DND-41 (cell line): ENCODE measurements around the gene MAN1A1.

Source experiments
- ATAC-seq: fragments of 200-7000 bp; cut with Tn5 transposase; 3 replicates; pipeline ENCODE4 v1.9.1; 2021; ENCODE audit warnings: low read depth; ENCODE audit not compliant: insufficient read depth
- DNase-seq: peaks from one replicate; pipeline ENCODE4 v3.0.0-alpha.2; 2020
- H2AFZ ChIP-seq: 2 replicates; pipeline ENCODE4 v1.6.0; 2012; ENCODE audit warnings: low read depth, low read length
- H3K27ac ChIP-seq: 2 replicates; pipeline ENCODE4 v1.5.1; 2012; ENCODE audit warnings: low read length, inconsistent platforms
- H3K27me3 ChIP-seq: fragments of 200-600 bp; sonication (generic); 2 replicates; pipeline ENCODE4 v1.6.0; 2012; ENCODE audit warnings: low read length, mild to moderate bottlenecking, inconsistent platforms; ENCODE audit not compliant: insufficient read depth, poor library complexity
- H3K36me3 ChIP-seq: 2 replicates; pipeline ENCODE4 v1.5.1; 2012; ENCODE audit warnings: low read length, inconsistent platforms; ENCODE audit not compliant: insufficient read depth
- H3K4me1 ChIP-seq: 2 replicates; pipeline ENCODE4 v1.5.1; 2012; ENCODE audit warnings: mild to moderate bottlenecking, low read length; ENCODE audit not compliant: insufficient read depth
- H3K4me2 ChIP-seq: 2 replicates; pipeline ENCODE4 v1.6.0; 2012; ENCODE audit warnings: mild to moderate bottlenecking, moderate library complexity, low read length, inconsistent platforms; ENCODE audit not compliant: insufficient read depth
- H3K4me3 ChIP-seq, 2 experiments: fragments of 200-600 bp in 1 of 2; shearing (Covaris generic) in 1 of 2; 2 replicates each; pipeline ENCODE4 v1.5.1; 2012 to 2016; ENCODE audit warnings: inconsistent platforms in 2 of 2, low read length in 2 of 2, mild to moderate bottlenecking in 2 of 2, low read depth in 1 of 2, moderate library complexity in 1 of 2
- H3K79me2 ChIP-seq: 2 replicates; pipeline ENCODE4 v1.6.0; 2012; ENCODE audit warnings: low read length, inconsistent platforms; ENCODE audit not compliant: insufficient read depth
- H3K9ac ChIP-seq: 2 replicates; pipeline ENCODE4 v1.6.0; 2012; ENCODE audit warnings: low read depth, mild to moderate bottlenecking, inconsistent platforms, low read length, moderate library complexity
- H3K9me3 ChIP-seq: 2 replicates; pipeline ENCODE4 v1.5.1; 2012; ENCODE audit warnings: low read length, moderate library complexity, mild to moderate bottlenecking, inconsistent platforms; ENCODE audit not compliant: insufficient read depth, severe bottlenecking
- H4K20me1 ChIP-seq: 2 replicates; pipeline ENCODE4 v1.6.0; 2012; ENCODE audit warnings: low read length; ENCODE audit not compliant: insufficient read depth
- CTCF ChIP-seq: IDR thresholded peaks from 2 replicates; pipeline ENCODE4 v1.5.1; 2012; ENCODE audit warnings: borderline replicate concordance, low read length, moderate library complexity, mild to moderate bottlenecking; ENCODE audit not compliant: poor library complexity, severe bottlenecking; ENCODE audit errors: extremely low read depth
- EZH2 ChIP-seq: IDR thresholded peaks from 3 replicates; pipeline ENCODE4 v1.6.1; 2012; ENCODE audit warnings: borderline replicate concordance, low read depth, mild to moderate bottlenecking, moderate library complexity, low read length, inconsistent platforms; ENCODE audit not compliant: severe bottlenecking

Gene MAN1A1

GRCh38 chr6:119368921-119369320, 19.4 kb upstream of the MAN1A1 start:
- Histone ChIP-seq H3K9ac (no peak overlapping the region), H3K4me2 (no peak overlapping the region), H4K20me1 (no peaks in the 10 kb centered on the region), H3K9me3 (no peaks in the 10 kb centered on the region), H3K79me2 (no peaks in the 10 kb centered on the region), H3K4me3 (no peak overlapping the region), H2AFZ (no peak overlapping the region), H3K27me3 (no peaks in the 10 kb centered on the region), H3K36me3 (no peaks in the 10 kb centered on the region), H3K4me1 (no peaks in the 10 kb centered on the region), H3K27ac (no peak overlapping the region)
- ATAC-seq (no peak), DNase-seq (no peak)
- TF ChIP-seq CTCF (no peak), EZH2 (no peak)

- Histone ChIP-seq H3K4me3 (no peak overlapping the region), H3K36me3 (no peaks in the 10 kb centered on the region), H3K9me3 (no peaks in the 10 kb centered on the region), H3K27me3 (no peaks in the 10 kb centered on the region), H2AFZ (no peak overlapping the region), H4K20me1 (no peaks in the 10 kb centered on the region), H3K27ac (peak overlapping the region; percentile 8; the same call in 1 of the 2 replicates), H3K4me2 (no peak overlapping the region), H3K9ac (no peak overlapping the region), H3K4me1 (peaks cover 39% of the 10 kb centered on the region), H3K79me2 (no peaks in the 10 kb centered on the region)
- DNase-seq (no peak), ATAC-seq (no peak)
- TF ChIP-seq CTCF (no peak), EZH2 (no peak)
Measured at GRCh38 chr6:119361209-119361608, 11.6 kb upstream of the MAN1A1 start.

GRCh38 chr6:119360262-119360915, 10.8 kb upstream of the MAN1A1 start:
- peak overlapping the region in 1 of 2 experiments; percentile 13; a peak in 1 of 4 replicates for H3K4me3 ChIP-seq
- no peaks in the 10 kb centered on the region for H3K79me2 ChIP-seq
- H3K36me3 ChIP-seq: no peaks in the 10 kb centered on the region
- ATAC-seq: peak; percentile 35; the same call in 2 of the 3 replicates
- peak overlapping the region; percentile 46 for H3K4me2 ChIP-seq
- TF ChIP-seq CTCF (no peak), EZH2 (no peak)
- H3K27ac ChIP-seq: peak overlapping the region; percentile 74
- DNase-seq: no peak
- H3K9me3 ChIP-seq: no peaks in the 10 kb centered on the region
- H3K9ac ChIP-seq: peak overlapping the region; percentile 33
- H3K4me1 ChIP-seq: peaks cover 39% of the 10 kb centered on the region
- H2AFZ ChIP-seq: peak overlapping the region; percentile 47; the same call in 1 of the 2 replicates
- H4K20me1 ChIP-seq: no peaks in the 10 kb centered on the region
- H3K27me3 ChIP-seq: no peaks in the 10 kb centered on the region

- peaks cover 53% of the 10 kb centered on the region for H3K4me1 ChIP-seq
- H3K9me3 ChIP-seq: no peaks in the 10 kb centered on the region
- ATAC-seq (no peak), DNase-seq (no peak)
- H3K9ac ChIP-seq: no peak overlapping the region
- no peak overlapping the region for H3K27ac ChIP-seq
- no peaks in the 10 kb centered on the region for H3K36me3 ChIP-seq
- H4K20me1 ChIP-seq: no peaks in the 10 kb centered on the region
- H2AFZ ChIP-seq: no peak overlapping the region
- no peak for TF ChIP-seq CTCF
- TF ChIP-seq EZH2: no peak
- H3K4me2 ChIP-seq: no peak overlapping the region
- no peak overlapping the region for H3K4me3 ChIP-seq
- H3K27me3 ChIP-seq: peaks cover 7% of the 10 kb centered on the region
- H3K79me2 ChIP-seq: peaks cover 2% of the 10 kb centered on the region; the same call in 1 of the 2 replicates
Measured at GRCh38 chr6:119355890-119356289, 6.3 kb upstream of the MAN1A1 start.
